ENCODE measurements around the gene C19orf18.

GRCh38 chr19:58010507-58010906, 36.2 kb upstream of the C19orf18 start:
- TF ChIP-seq CTCF (IDR thresholded peaks at IDR 0.05) (no peak), EZH2 (IDR thresholded peaks at IDR 0.05) (no peak)
